KMS-11 (cell line): Measurements from ENCODE around the gene BABAM1.
A peak's percentile ranks its signal among the peaks of the same experiment; 100 is the strongest.

Experiments
- H2AFZ ChIP-seq: fragments of 200-600 bp; sonication (generic); 2 replicates; pipeline ENCODE4 v1.6.1; 2016; ENCODE audit warnings: antibody characterized with exemption, mixed run types, low read depth
- H3K27ac ChIP-seq: fragments of 200-600 bp; sonication (generic); 2 replicates; pipeline ENCODE4 v1.6.1; 2016; ENCODE audit warnings: mild to moderate bottlenecking, mixed run types
- H3K27me3 ChIP-seq: fragments of 200-600 bp; sonication (generic); 2 replicates; pipeline ENCODE4 v1.6.1; 2017; ENCODE audit warnings: mild to moderate bottlenecking, low read depth, mixed run types, moderate library complexity; ENCODE audit not compliant: insufficient read depth
- H3K36me3 ChIP-seq: fragments of 200-600 bp; sonication (generic); 2 replicates; pipeline ENCODE4 v1.6.1; 2017; ENCODE audit warnings: mild to moderate bottlenecking, mixed run types; ENCODE audit not compliant: insufficient read depth
- H3K4me1 ChIP-seq: fragments of 200-600 bp; sonication (generic); 2 replicates; pipeline ENCODE4 v1.6.1; 2016; ENCODE audit warnings: mild to moderate bottlenecking, low read depth, mixed run types; ENCODE audit not compliant: poor library complexity, severe bottlenecking
- H3K4me2 ChIP-seq: fragments of 200-600 bp; sonication (generic); 2 replicates; pipeline ENCODE4 v1.7.0; 2016; ENCODE audit warnings: mild to moderate bottlenecking, mixed run types
- H3K4me3 ChIP-seq: fragments of 200-600 bp; sonication (generic); IDR thresholded peaks from 2 replicates; pipeline ENCODE4 v1.6.1; 2017; ENCODE audit warnings: low read depth, low read length, mixed read lengths; ENCODE audit not compliant: insufficient read depth
- H3K79me2 ChIP-seq: fragments of 200-600 bp; sonication (generic); 2 replicates; pipeline ENCODE4 v1.6.1; 2016; ENCODE audit warnings: low read depth, mixed run types; ENCODE audit not compliant: insufficient read depth
- H3K9ac ChIP-seq: fragments of 200-600 bp; sonication (generic); 2 replicates; pipeline ENCODE4 v1.6.1; 2016; ENCODE audit warnings: mild to moderate bottlenecking, mixed run types
- H4K20me1 ChIP-seq: fragments of 200-600 bp; sonication (generic); 2 replicates; pipeline ENCODE4 v1.6.1; 2016; ENCODE audit warnings: mild to moderate bottlenecking, mixed run types; ENCODE audit not compliant: insufficient read depth
- TF ChIP-seq, protein P1 (sequence below): fragments of 200-600 bp; sonication (generic); conservative IDR thresholded peaks from 2 replicates; pipeline ENCODE4 v1.6.1; 2017; ENCODE audit warnings: low read depth, mild to moderate bottlenecking, antibody characterized with exemption, low read length, moderate library complexity, mixed read lengths

The BABAM1 gene

GRCh38 chr19:17305517-17306284, 38.5 kb downstream of the BABAM1 start, which contains the start of gene MRPL34:
Gene MRPL34 (plus strand): TSS chr19:17305872. CDS start chr19:17305893, 21 bp downstream.
- no peak within 1 kb of the TSS for H3K4me3 ChIP-seq
- TF ChIP-seq, protein P1, sequence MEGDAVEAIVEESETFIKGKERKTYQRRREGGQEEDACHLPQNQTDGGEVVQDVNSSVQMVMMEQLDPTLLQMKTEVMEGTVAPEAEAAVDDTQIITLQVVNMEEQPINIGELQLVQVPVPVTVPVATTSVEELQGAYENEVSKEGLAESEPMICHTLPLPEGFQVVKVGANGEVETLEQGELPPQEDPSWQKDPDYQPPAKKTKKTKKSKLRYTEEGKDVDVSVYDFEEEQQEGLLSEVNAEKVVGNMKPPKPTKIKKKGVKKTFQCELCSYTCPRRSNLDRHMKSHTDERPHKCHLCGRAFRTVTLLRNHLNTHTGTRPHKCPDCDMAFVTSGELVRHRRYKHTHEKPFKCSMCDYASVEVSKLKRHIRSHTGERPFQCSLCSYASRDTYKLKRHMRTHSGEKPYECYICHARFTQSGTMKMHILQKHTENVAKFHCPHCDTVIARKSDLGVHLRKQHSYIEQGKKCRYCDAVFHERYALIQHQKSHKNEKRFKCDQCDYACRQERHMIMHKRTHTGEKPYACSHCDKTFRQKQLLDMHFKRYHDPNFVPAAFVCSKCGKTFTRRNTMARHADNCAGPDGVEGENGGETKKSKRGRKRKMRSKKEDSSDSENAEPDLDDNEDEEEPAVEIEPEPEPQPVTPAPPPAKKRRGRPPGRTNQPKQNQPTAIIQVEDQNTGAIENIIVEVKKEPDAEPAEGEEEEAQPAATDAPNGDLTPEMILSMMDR = no peak
- H3K79me2 ChIP-seq = peaks cover 31% of the 10 kb centered on the region
- H3K4me1 ChIP-seq = peaks cover 41% of the 10 kb centered on the region
- peak within 1 kb of the TSS; percentile 65 for H3K27ac ChIP-seq
- H2AFZ ChIP-seq = peak within 1 kb of the TSS; percentile 55
- H3K27me3 ChIP-seq = no peaks in the 10 kb centered on the region
- peak within 1 kb of the TSS; percentile 70 for H3K4me2 ChIP-seq
- H3K9ac ChIP-seq = peak within 1 kb of the TSS; percentile 71
- no peaks in the 10 kb centered on the region for H3K36me3 ChIP-seq
- no peaks in the 10 kb centered on the region for H4K20me1 ChIP-seq

GRCh38 chr19:17306285-17306714, 39.1 kb downstream of the BABAM1 start:
- peaks cover 44% of the 10 kb centered on the region for H3K4me1 ChIP-seq
- H3K36me3 ChIP-seq = no peaks in the 10 kb centered on the region
- peak overlapping the region; percentile 65 for H3K27ac ChIP-seq
- no peaks in the 10 kb centered on the region for H4K20me1 ChIP-seq
- TF ChIP-seq, protein P1 = no peak
- H3K4me3 ChIP-seq = no peak overlapping the region
- no peaks in the 10 kb centered on the region for H3K27me3 ChIP-seq
- H3K4me2 ChIP-seq = peak overlapping the region; percentile 70
- H2AFZ ChIP-seq = peak overlapping the region; percentile 55
- peaks cover 37% of the 10 kb centered on the region for H3K79me2 ChIP-seq
- peak overlapping the region; percentile 71 for H3K9ac ChIP-seq

- Histone ChIP-seq H3K36me3 (no peaks in the 10 kb centered on the region), H3K4me3 (no peak overlapping the region), H3K27ac (no peak overlapping the region), H2AFZ (no peak overlapping the region), H3K4me2 (no peak overlapping the region; the same call in 1 of the 2 replicates), H3K9ac (no peak overlapping the region), H4K20me1 (no peaks in the 10 kb centered on the region), H3K79me2 (peaks cover 39% of the 10 kb centered on the region), H3K4me1 (peaks cover 38% of the 10 kb centered on the region), H3K27me3 (no peaks in the 10 kb centered on the region)
- TF ChIP-seq, protein P1 = no peak
Observed at GRCh38 chr19:17307876-17308377, 40.7 kb downstream of the BABAM1 start.

GRCh38 chr19:17309198-17309964, 42.1 kb downstream of the BABAM1 start, which contains the start of gene DDA1:
Gene DDA1 (plus strand): TSS chr19:17309563. CDS start chr19:17309655, 92 bp downstream.
- H3K4me3 ChIP-seq = no peak within 1 kb of the TSS
- peak within 1 kb of the TSS; percentile 69 for H3K4me2 ChIP-seq
- H3K9ac ChIP-seq = peak within 1 kb of the TSS; percentile 55; the same call in 1 of the 2 replicates
- peaks cover 39% of the 10 kb centered on the region for H3K79me2 ChIP-seq
- no peaks in the 10 kb centered on the region for H3K27me3 ChIP-seq
- H4K20me1 ChIP-seq = no peaks in the 10 kb centered on the region
- H3K27ac ChIP-seq = no peak within 1 kb of the TSS
- TF ChIP-seq, protein P1 = no peak
- H3K36me3 ChIP-seq = no peaks in the 10 kb centered on the region
- H2AFZ ChIP-seq = peak within 1 kb of the TSS; percentile 55; the same call in 1 of the 2 replicates
- peaks cover 29% of the 10 kb centered on the region for H3K4me1 ChIP-seq
